ENCODE results near the gene ACTL7A.

DNA sequence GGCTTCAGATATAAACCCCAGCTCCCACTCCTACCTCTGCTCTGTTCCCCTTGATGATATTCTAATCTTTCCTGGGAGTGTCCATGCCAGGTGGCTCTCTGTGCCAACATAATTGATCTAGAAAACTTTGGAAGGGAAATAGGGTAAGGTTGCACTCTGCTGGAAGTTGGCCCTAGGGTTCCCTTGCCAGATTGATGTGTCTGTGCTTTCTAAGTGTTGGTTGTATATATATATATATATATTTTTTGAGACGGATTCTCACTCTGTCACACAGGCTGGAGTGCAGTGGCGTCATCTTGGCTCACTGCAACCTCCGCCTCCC is 29.9 kb upstream of the ACTL7A start:
- TF ChIP-seq, protein P1, sequence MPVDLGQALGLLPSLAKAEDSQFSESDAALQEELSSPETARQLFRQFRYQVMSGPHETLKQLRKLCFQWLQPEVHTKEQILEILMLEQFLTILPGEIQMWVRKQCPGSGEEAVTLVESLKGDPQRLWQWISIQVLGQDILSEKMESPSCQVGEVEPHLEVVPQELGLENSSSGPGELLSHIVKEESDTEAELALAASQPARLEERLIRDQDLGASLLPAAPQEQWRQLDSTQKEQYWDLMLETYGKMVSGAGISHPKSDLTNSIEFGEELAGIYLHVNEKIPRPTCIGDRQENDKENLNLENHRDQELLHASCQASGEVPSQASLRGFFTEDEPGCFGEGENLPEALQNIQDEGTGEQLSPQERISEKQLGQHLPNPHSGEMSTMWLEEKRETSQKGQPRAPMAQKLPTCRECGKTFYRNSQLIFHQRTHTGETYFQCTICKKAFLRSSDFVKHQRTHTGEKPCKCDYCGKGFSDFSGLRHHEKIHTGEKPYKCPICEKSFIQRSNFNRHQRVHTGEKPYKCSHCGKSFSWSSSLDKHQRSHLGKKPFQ (CRISPR knock-in tag; IDR thresholded peaks at IDR 0.05; ENCODE audit: insufficient replicate concordance): no peak
- no peak for TF ChIP-seq ZNF12 (CRISPR knock-in tag; IDR thresholded peaks at IDR 0.05)
- no peak for TF ChIP-seq RBAK (CRISPR knock-in tag; IDR thresholded peaks at IDR 0.05)
- TF ChIP-seq SALL1 (CRISPR knock-in tag; IDR thresholded peaks at IDR 0.05): no peak
- no peak for TF ChIP-seq USF2 (IDR thresholded peaks at IDR 0.05; ENCODE audit: low read depth, low read length)
- no peak for TF ChIP-seq USF2 (CRISPR knock-in tag; IDR thresholded peaks at IDR 0.05; ENCODE audit: borderline replicate concordance)

All from HepG2 (cell line).